Sigmoid colon (tissue), 3 donors: Measurements from ENCODE around the gene P2RX2.

Experiments used
- POLR2A ChIP-seq, 2 donors: fragments of 450-650 bp; IDR thresholded peaks; one replicate each; pipeline ENCODE4 v1.6.1; 2016; ENCODE audit warnings: antibody characterized with exemption in 2 of 2, mild to moderate bottlenecking in 2 of 2, moderate library complexity in 2 of 2
- TF ChIP-seq, protein P1 (sequence below), 4 experiments: fragments of 450-650 bp in 3 of 4; fragments of 200-600 bp in 1 of 4; IDR thresholded peaks; one replicate each; pipeline ENCODE4 v1.5.1; 2016 to 2019; ENCODE audit warnings: antibody characterized with exemption in 4 of 4, mild to moderate bottlenecking in 3 of 4, moderate library complexity in 2 of 4

DNA sequence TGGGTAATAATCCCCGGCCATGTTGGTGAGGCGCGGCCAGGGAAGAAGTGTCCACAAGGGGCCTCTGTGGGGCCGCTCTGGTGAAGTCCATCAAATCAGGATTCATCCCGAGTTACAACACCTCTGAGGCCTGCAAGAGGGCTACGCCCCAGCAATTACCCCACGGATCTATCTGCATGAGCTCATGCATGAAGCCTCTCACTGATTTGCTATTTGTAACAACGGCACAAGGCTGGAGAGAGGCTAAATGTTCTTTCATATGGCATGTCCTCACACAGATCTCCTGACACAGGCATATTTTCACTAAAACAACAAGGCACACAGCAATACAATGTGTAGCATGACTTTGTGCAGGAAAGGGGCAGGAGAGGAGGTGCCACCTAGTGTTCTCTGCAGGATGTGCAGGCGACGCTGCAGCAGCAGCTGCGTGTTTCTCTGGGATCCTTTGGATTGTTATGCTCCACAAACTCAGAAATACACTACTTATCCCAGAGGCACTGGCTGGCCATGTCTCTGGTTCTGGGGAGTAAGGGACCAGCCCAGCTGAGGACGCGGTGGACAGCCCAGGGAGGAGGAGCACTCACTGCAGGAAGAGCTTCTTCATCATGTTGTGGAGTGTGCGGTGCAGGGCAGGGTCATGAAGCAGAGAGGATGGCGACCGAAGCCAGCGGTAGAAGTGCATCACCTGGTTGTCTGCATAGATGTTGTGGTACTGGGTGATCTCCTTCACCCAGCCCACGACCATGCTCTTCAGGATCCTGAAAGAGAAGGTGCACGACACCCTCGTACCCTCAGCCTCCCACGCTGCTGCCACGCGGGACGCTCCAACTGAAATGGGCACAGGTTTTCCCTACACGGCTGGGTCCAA lies 20.2 kb downstream of the P2RX2 start:
- TF ChIP-seq, protein P1, sequence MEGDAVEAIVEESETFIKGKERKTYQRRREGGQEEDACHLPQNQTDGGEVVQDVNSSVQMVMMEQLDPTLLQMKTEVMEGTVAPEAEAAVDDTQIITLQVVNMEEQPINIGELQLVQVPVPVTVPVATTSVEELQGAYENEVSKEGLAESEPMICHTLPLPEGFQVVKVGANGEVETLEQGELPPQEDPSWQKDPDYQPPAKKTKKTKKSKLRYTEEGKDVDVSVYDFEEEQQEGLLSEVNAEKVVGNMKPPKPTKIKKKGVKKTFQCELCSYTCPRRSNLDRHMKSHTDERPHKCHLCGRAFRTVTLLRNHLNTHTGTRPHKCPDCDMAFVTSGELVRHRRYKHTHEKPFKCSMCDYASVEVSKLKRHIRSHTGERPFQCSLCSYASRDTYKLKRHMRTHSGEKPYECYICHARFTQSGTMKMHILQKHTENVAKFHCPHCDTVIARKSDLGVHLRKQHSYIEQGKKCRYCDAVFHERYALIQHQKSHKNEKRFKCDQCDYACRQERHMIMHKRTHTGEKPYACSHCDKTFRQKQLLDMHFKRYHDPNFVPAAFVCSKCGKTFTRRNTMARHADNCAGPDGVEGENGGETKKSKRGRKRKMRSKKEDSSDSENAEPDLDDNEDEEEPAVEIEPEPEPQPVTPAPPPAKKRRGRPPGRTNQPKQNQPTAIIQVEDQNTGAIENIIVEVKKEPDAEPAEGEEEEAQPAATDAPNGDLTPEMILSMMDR (IDR thresholded peaks at IDR 0.05) = peak in 3 of 4 experiments; percentile 12 to 52 (median 48)
- TF ChIP-seq POLR2A (IDR thresholded peaks at IDR 0.05) = no peak
